ENCODE results near the gene TBC1D22A. TPM values are rescaled to one million over a fixed set of nuclear protein-coding genes. Genes with fewer than 3 reads are reported as not detected.

TBC1D22A gene
- total RNA-seq, 4 donors from 2014 or later = 31.2 to 111 (median 41.8) TPM

DNA sequence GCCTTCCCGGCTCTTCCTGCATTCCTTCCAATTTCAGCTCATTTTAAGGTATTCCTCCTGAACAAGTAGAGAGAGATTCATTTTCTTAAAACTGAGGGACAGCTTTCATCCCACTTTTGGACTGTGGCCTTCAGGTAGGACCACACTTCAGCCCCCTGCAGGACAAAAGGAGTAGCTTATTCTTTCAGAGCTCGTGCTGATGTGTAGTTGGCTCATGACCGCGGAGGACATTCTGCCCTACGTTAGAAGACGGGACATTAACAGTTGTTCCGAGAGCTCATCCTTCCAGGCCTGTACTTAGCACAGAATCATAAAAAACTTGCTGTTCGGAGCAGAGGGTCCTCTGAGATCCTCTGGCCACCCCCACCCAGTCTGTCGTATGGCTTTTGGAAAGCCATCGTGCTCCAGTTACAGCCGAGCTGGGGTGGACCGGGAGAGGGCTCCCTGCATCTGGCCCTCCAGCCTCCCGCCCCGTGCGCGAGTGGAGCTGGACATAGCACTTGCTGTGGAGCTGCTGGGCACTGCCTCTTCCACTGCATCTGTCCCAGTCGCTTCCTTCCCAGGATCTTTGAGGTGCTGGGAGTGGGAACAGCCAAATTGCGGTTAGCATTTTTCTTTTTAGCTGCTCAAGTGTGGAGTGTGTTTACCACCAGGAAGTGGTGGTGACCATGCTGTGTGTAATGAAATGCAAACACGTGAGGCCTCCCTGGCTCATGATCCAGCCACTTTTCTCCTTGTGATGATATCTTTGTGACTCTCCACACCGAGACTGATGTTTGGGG is 250.3 kb downstream of the TBC1D22A start:
- peaks cover 0 to 17% (median 7%) of the 10 kb centered on the region in 4 donors for H3K4me1 ChIP-seq
- H3K36me3 ChIP-seq = no peaks in the 10 kb centered on the region
- no peak overlapping the region for H3K27ac ChIP-seq
- no peak overlapping the region for H3K4me3 ChIP-seq
- no peaks in the 10 kb centered on the region for H3K27me3 ChIP-seq
- 85 to 88% methylated on average over 10 to 20 of the region's 20 CpGs for WGBS, 2 donors (ENCODE audit: low coverage in 1 of 2)
- intact Hi-C loops (cut with DNase I; ENCODE audit: low total_unique reads) (no loop called here), in situ Hi-C loops (cut with MboI; ENCODE audit: low pct_ligation_motif_present in 1 of 4, low pct_unique_long_range_greater_than_20kb in 1 of 4, low sequenced_read_pairs in 3 of 4) (no loop called here)
- TF ChIP-seq CTCF (IDR thresholded peaks at IDR 0.05) (peak in 1 of 5 experiments; percentile 6), POLR2A (IDR thresholded peaks at IDR 0.05) (no peak), POLR2AphosphoS5 (IDR thresholded peaks at IDR 0.05) (no peak), EP300 (IDR thresholded peaks at IDR 0.05; ENCODE audit: low read depth) (no peak)
- no peak for DNase-seq
- no peaks in the 10 kb centered on the region for H3K9me3 ChIP-seq

DNA sequence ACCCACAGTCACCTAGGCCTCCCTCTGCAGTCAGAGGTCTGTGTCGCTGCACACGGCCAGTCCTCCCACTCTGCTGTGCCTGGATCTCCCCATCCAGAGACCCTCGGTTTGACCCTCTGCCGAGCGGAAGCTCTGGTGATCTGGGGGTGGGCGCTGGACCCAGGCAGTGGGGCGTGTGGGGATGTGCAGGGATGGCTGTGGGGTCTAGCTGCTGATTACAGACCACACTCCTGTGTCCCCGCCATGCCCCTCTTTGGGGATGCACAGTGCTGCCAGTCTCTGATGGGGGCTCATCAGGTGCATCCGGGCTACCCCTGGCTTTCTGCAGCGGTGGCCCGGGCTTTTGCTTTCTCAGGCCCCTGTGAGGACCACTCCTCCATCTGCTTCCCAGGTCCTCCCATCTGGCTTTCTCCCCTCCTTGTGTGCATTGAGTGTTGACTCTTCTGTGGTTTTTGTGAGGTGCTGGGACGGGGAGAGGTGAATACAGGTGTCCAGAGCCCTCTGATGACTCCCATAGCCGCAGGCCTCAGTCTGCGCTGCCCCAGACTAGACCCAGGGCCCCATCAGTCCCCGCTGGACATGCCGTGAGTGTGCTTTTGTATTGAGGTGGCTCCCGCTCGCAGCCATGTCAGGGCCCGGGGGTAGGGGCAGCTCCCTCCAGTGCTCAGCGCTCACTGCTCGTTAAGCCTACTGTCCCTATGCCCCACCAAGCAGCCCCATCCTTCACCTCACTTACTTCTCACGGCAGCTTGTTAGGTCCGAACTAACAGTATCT is 251.6 kb downstream of the TBC1D22A start:
- Histone ChIP-seq H3K27ac (no peak overlapping the region), H3K4me3 (no peak overlapping the region), H3K36me3 (no peaks in the 10 kb centered on the region), H3K27me3 (no peaks in the 10 kb centered on the region), H3K9me3 (no peaks in the 10 kb centered on the region), H3K4me1 (peaks cover 0 to 17% (median 7%) of the 10 kb centered on the region in 4 donors)
- 99 to 100% methylated on average over 1 to 22 of the region's 23 CpGs for WGBS, 2 donors (ENCODE audit: low coverage in 1 of 2)
- in situ Hi-C loops (cut with MboI; ENCODE audit: low pct_ligation_motif_present in 1 of 4, low pct_unique_long_range_greater_than_20kb in 1 of 4, low sequenced_read_pairs in 3 of 4) = no loop called here
- intact Hi-C loops (cut with DNase I; ENCODE audit: low total_unique reads) = no loop called here
- no peak for DNase-seq
- no peak for TF ChIP-seq EP300 (IDR thresholded peaks at IDR 0.05; ENCODE audit: low read depth)
- TF ChIP-seq POLR2A (IDR thresholded peaks at IDR 0.05) = no peak
- TF ChIP-seq CTCF (IDR thresholded peaks at IDR 0.05) = no peak
- no peak for TF ChIP-seq POLR2AphosphoS5 (IDR thresholded peaks at IDR 0.05)

GRCh38 chr22:47014636-47015345 is 252.3 kb downstream of the TBC1D22A start:
- TF ChIP-seq CTCF (IDR thresholded peaks at IDR 0.05) (no peak), POLR2A (IDR thresholded peaks at IDR 0.05) (no peak), POLR2AphosphoS5 (IDR thresholded peaks at IDR 0.05) (no peak), EP300 (IDR thresholded peaks at IDR 0.05; ENCODE audit: low read depth) (no peak)
- H3K4me1 ChIP-seq = peaks cover 0 to 16% (median 6%) of the 10 kb centered on the region in 4 donors
- in situ Hi-C loops (cut with MboI; ENCODE audit: low pct_ligation_motif_present in 1 of 4, low pct_unique_long_range_greater_than_20kb in 1 of 4, low sequenced_read_pairs in 3 of 4) = no loop called here
- no peak overlapping the region for H3K27ac ChIP-seq
- 97 to 100% methylated on average over 4 to 14 of the region's 21 CpGs for WGBS, 2 donors (ENCODE audit: low coverage in 1 of 2)
- intact Hi-C loops (cut with DNase I; ENCODE audit: low total_unique reads) = no loop called here
- no peaks in the 10 kb centered on the region for H3K9me3 ChIP-seq
- DNase-seq = peak; percentile 2
- no peak overlapping the region for H3K4me3 ChIP-seq
- no peaks in the 10 kb centered on the region for H3K36me3 ChIP-seq
- no peaks in the 10 kb centered on the region for H3K27me3 ChIP-seq

Data from transverse colon (tissue), 4 donors.